Ovary (tissue), 9 donors: ENCODE results near the gene TAC4. TPM values are rescaled to one million over a fixed set of nuclear protein-coding genes. Genes with fewer than 3 reads are reported as not detected.

Source experiments
- DNase-seq, 5 donors: peaks; one replicate each; pipeline ENCODE4 v3.0.0-alpha.2; 2019 to 2020
- H3K27ac ChIP-seq, 2 donors: fragments of 200-600 bp; one replicate each; pipeline versions ENCODE4 v1.5.1 to v1.8.0; 2019 to 2022
- H3K27me3 ChIP-seq: fragments of 200-600 bp; one replicate; pipeline ENCODE4 v1.8.0; 2022
- H3K36me3 ChIP-seq: fragments of 200-600 bp; sonication (generic); one replicate; pipeline ENCODE4 v1.5.1; 2019
- H3K4me1 ChIP-seq: one replicate; pipeline ENCODE4 v1.8.1; 2013; ENCODE audit warnings: mild to moderate bottlenecking, moderate library complexity; ENCODE audit not compliant: insufficient read depth
- H3K4me3 ChIP-seq: fragments of 200-600 bp; sonication (generic); one replicate; pipeline ENCODE4 v1.5.1; 2017
- H3K9me3 ChIP-seq, 2 donors: fragments of 200-600 bp in 1 of 2; sonication (generic) in 1 of 2; one replicate each; pipeline versions ENCODE4 v1.5.1 to v1.8.1; 2013 to 2019; ENCODE audit warnings: mild to moderate bottlenecking in 1 of 2, moderate library complexity in 1 of 2
- CTCF ChIP-seq, 3 donors: fragments of 450-650 bp in 2 of 3; fragments of 200-600 bp in 1 of 3; IDR thresholded peaks; one replicate each; pipeline versions ENCODE4 v1.5.1 to v1.8.0; 2016 to 2022; ENCODE audit warnings: antibody characterized with exemption in 3 of 3, mild to moderate bottlenecking in 1 of 3
- EP300 ChIP-seq: sonication (generic); formaldehyde crosslinking; IDR thresholded peaks from one replicate; pipeline ENCODE4 v1.6.1; 2017; ENCODE audit warnings: antibody characterized with exemption
- POLR2A ChIP-seq: fragments of 450-650 bp; IDR thresholded peaks from one replicate; pipeline ENCODE4 v1.6.1; 2017; ENCODE audit warnings: antibody characterized with exemption, mild to moderate bottlenecking, moderate library complexity
- WGBS, 3 donors: extraction: QIAGEN DNeasy Blood & Tissue Kit in 1 of 3; methylation state at CpG; one replicate each; pipeline versions ENCODE4 v1.1.5 to v1.1.7; 2013 to 2017; 5-methylcytosine and 5-hydroxymethylcytosine counted together
- intact Hi-C, 4 donors: fragments of 100-400 bp; cut with DNase I; formaldehyde crosslinking; loops; one replicate each; pipeline versions ENCODE4 v1.11.0 to v1.15.1; 2022 to 2023
- polyA plus RNA-seq, 2 donors: library from polyadenylated mRNA; stranded (reverse); fragments of 200-250 nt in 1 of 2; fragments of 350-450 nt in 1 of 2; fragmentation: Illumina TruSeq in 1 of 2; extraction: RNeasy Lipid Tissue Mini Kit (QIAGEN cat#74804) in 1 of 2; gene quantifications; one replicate each; pipeline ENCODE4 v1.2.3, GENCODE V29; 2013 to 2014
- total RNA-seq, 7 donors: library from RNA; depleted of rRNA in 2 of 7; stranded (reverse); fragments of >200 nt in 2 of 7; fragmentation: NEBNext Ultra II Directional in 3 of 7; extraction: Animal tissue kit (Norgen Biotek cat#: 25700) in 3 of 7; gene quantifications; one replicate each; pipeline versions ENCODE4 v1.1.0 to v1.2.4, GENCODE V29; 2016 to 2023
- donor health status: DM: no; HTN: no; CAD: no; lungs with moderate emphysema.
- donor health status: DM: no; HTN: no; CAD: no.
- donor health status: Bipolar disorder and iron deficiency.
- donor health status: DM: yes; HTN: yes; CAD: no.
- donor health status: DM: no; HTN: no; CAD: no.
- donor health status: DM: yes; HTN: yes; CAD: no.

The TAC4 gene
- total and polyA plus RNA-seq, 9 donors: not detected

- WGBS, 3 donors: 80 to 87% (median 86%) methylated on average over 10 of the region's 10 CpGs
- no peaks in the 10 kb centered on the region for H3K27me3 ChIP-seq
- DNase-seq: no peak
- no peaks in the 10 kb centered on the region for H3K36me3 ChIP-seq
- H3K27ac ChIP-seq: no peak overlapping the region
- TF ChIP-seq CTCF (IDR thresholded peaks at IDR 0.05) (no peak), EP300 (no peak)
- peaks cover 3% of the 10 kb centered on the region for H3K4me1 ChIP-seq
- H3K9me3 ChIP-seq: no peaks in the 10 kb centered on the region
- H3K4me3 ChIP-seq: no peak overlapping the region
- intact Hi-C loops: no loop called here
These were observed 46.9 kb upstream of the TAC4 start for GRCh38 chr17:49894761-49895160.

GRCh38 chr17:49891694-49892389 is 44.0 kb upstream of the TAC4 start:
- no peak overlapping the region for H3K4me3 ChIP-seq
- TF ChIP-seq POLR2A (no peak), EP300 (no peak), CTCF (IDR thresholded peaks at IDR 0.05) (no peak)
- DNase-seq: no peak
- intact Hi-C loops: no loop called here
- peaks cover 3% of the 10 kb centered on the region for H3K4me1 ChIP-seq
- H3K27me3 ChIP-seq: no peaks in the 10 kb centered on the region
- no peak overlapping the region for H3K27ac ChIP-seq
- H3K9me3 ChIP-seq: no peaks in the 10 kb centered on the region
- 67 to 78% (median 70%) methylated on average over 10 of the region's 10 CpGs for WGBS, 3 donors
- no peaks in the 10 kb centered on the region for H3K36me3 ChIP-seq

- intact Hi-C loops: no loop called here
- DNase-seq: no peak
- H3K9me3 ChIP-seq: no peaks in the 10 kb centered on the region
- peaks cover 3% of the 10 kb centered on the region for H3K4me1 ChIP-seq
- 77 to 93% (median 90%) methylated on average over 5 of the region's 5 CpGs for WGBS, 3 donors
- no peak overlapping the region for H3K27ac ChIP-seq
- H3K36me3 ChIP-seq: no peaks in the 10 kb centered on the region
- no peak overlapping the region for H3K4me3 ChIP-seq
- H3K27me3 ChIP-seq: no peaks in the 10 kb centered on the region
- TF ChIP-seq CTCF (IDR thresholded peaks at IDR 0.05) (no peak), EP300 (no peak), POLR2A (no peak)
These were observed 43.4 kb upstream of the TAC4 start for GRCh38 chr17:49891271-49891670.

GRCh38 chr17:49890852-49891251 is 43.0 kb upstream of the TAC4 start:
- no peaks in the 10 kb centered on the region for H3K9me3 ChIP-seq
- no peaks in the 10 kb centered on the region for H3K36me3 ChIP-seq
- 33 to 61% (median 54%) methylated on average over 23 of the region's 23 CpGs for WGBS, 3 donors
- no peaks in the 10 kb centered on the region for H3K27me3 ChIP-seq
- H3K4me1 ChIP-seq: peaks cover 3% of the 10 kb centered on the region
- TF ChIP-seq POLR2A: no peak
- TF ChIP-seq EP300: no peak
- TF ChIP-seq CTCF (IDR thresholded peaks at IDR 0.05): no peak
- DNase-seq: no peak
- no peak overlapping the region for H3K4me3 ChIP-seq
- no peak overlapping the region for H3K27ac ChIP-seq
- intact Hi-C loops: no loop called here
